HCT116 (cell line): ENCODE measurements around the gene SBNO2. TPM values are rescaled to one million over a fixed set of nuclear protein-coding genes. Genes with fewer than 3 reads are reported as not detected.
A peak's percentile ranks its signal among the peaks of the same experiment; 100 is the strongest.

Source experiments
- ATAC-seq: fragments of 200-7000 bp; cut with Tn5 transposase; 2 replicates; pipeline ENCODE4 v1.9.1; 2020; ENCODE audit warnings: mild to moderate bottlenecking, moderate library complexity
- BruUV-seq: library from RNA; stranded (reverse); fragments of 400-500 nt; replicated peaks from 2 replicates; lab custom pipeline; 2021; lab: Mats Ljungman, UMichigan
- CTCF ChIA-PET: fragments of 300-600 bp; sonication (Branson Sonifier 250); formaldehyde crosslinking; loops from one replicate; lab custom pipeline; 2021; ENCODE audit warnings: antibody characterized with exemption; lab: Charles Lee
- POLR2A ChIA-PET: fragments of 300-600, 350-600 bp; sonication (Branson Sonifier 250); formaldehyde crosslinking; loops from one replicate; lab custom pipeline; 2021; ENCODE audit warnings: antibody characterized with exemption; lab: Charles Lee
- RAD21 ChIA-PET, 2 experiments: fragments of 300-600 bp; sonication (Branson Sonifier 250); formaldehyde crosslinking; loops; one replicate each; lab custom pipeline; 2023; ENCODE audit warnings: low total read pairs in 2 of 2; ENCODE audit not compliant: uncharacterized antibody in 2 of 2, unreplicated experiment in 2 of 2, low non-redundant PET in 1 of 2; lab: Charles Lee
- DNase-seq: peaks from one replicate; pipeline ENCODE4 v3.0.0-alpha.2; 2010; ENCODE audit warnings: low read depth, low spot score
- H2AFZ ChIP-seq: fragments of 200-600 bp; shearing (Covaris generic), sonication (generic); 2 replicates; pipeline ENCODE4 v1.6.1; 2017; ENCODE audit warnings: low read depth, mixed run types, mixed read lengths, antibody characterized with exemption, low read length; ENCODE audit not compliant: poor library complexity, severe bottlenecking
- H3K27ac ChIP-seq: 2 replicates; pipeline ENCODE4 v1.5.1; 2012; ENCODE audit warnings: low read depth, low read length
- H3K27me3 ChIP-seq: fragments of 200-600 bp; sonication (generic); 2 replicates; pipeline ENCODE4 v1.6.1; 2016; ENCODE audit warnings: mixed run types, low read length, mixed read lengths; ENCODE audit not compliant: insufficient read depth
- H3K36me3 ChIP-seq, 2 experiments: fragments of 200-500 bp in 1 of 2; fragments of 200-600 bp in 1 of 2; sonication (Bioruptor generic) in 1 of 2; sonication (generic) in 1 of 2; 2 replicates each; pipeline versions ENCODE4 v1.5.1 to v1.6.1; 2014 to 2016; ENCODE audit warnings: low read length in 2 of 2, inconsistent platforms in 1 of 2, mixed read lengths in 1 of 2, mixed run types in 1 of 2; ENCODE audit not compliant: insufficient read depth in 2 of 2, control insufficient read depth in 1 of 2
- H3K4me1 ChIP-seq, 2 experiments: fragments of 200-600 bp in 1 of 2; sonication (generic) in 1 of 2; 2 replicates each; pipeline versions ENCODE4 v1.5.1 to v1.6.1; 2012 to 2017; ENCODE audit warnings: low read length in 2 of 2, inconsistent platforms in 1 of 2, mild to moderate bottlenecking in 1 of 2, mixed read lengths in 1 of 2, mixed run types in 1 of 2, moderate library complexity in 1 of 2; ENCODE audit not compliant: insufficient read depth in 2 of 2, control insufficient read depth in 1 of 2
- H3K4me2 ChIP-seq: fragments of 200-600 bp; sonication (generic); 2 replicates; pipeline ENCODE4 v1.6.1; 2017; ENCODE audit warnings: mixed run types, low read length, mixed read lengths
- H3K4me3 ChIP-seq, 2 experiments: fragments of 200-600 bp in 1 of 2; sonication (generic) in 1 of 2; replicated peaks in 1 of 2; 2 replicates each; pipeline ENCODE4 v1.5.1; 2011 to 2016; ENCODE audit warnings: low read length in 2 of 2, control low read depth in 1 of 2, low read depth in 1 of 2, mild to moderate bottlenecking in 1 of 2, mixed read lengths in 1 of 2, mixed run types in 1 of 2
- H3K79me2 ChIP-seq: fragments of 200-600 bp; sonication (generic); 2 replicates; pipeline ENCODE4 v1.6.1; 2017; ENCODE audit warnings: mild to moderate bottlenecking, mixed run types, low read length, moderate library complexity, mixed read lengths; ENCODE audit not compliant: insufficient read depth
- H3K9ac ChIP-seq: fragments of 200-600 bp; sonication (generic); 2 replicates; pipeline ENCODE4 v1.6.1; 2016; ENCODE audit warnings: low read length, mixed read lengths
- H3K9me2 ChIP-seq: fragments of 200-600 bp; sonication (generic), shearing (Covaris generic); 2 replicates; pipeline ENCODE4 v1.6.1; 2017; ENCODE audit warnings: mixed run types, mild to moderate bottlenecking, moderate library complexity; ENCODE audit not compliant: insufficient read depth
- H3K9me3 ChIP-seq, 2 experiments: fragments of 200-500 bp in 1 of 2; fragments of 200-600 bp in 1 of 2; sonication (Bioruptor generic) in 1 of 2; sonication (generic) in 1 of 2; 2 replicates each; pipeline ENCODE4 v1.6.1; 2014 to 2017; ENCODE audit warnings: low read length in 2 of 2, mixed read lengths in 2 of 2, inconsistent platforms in 1 of 2, low read depth in 1 of 2, mild to moderate bottlenecking in 1 of 2, mixed run types in 1 of 2, moderate library complexity in 1 of 2; ENCODE audit not compliant: control insufficient read depth in 1 of 2, insufficient read depth in 1 of 2
- H4K20me1 ChIP-seq: fragments of 200-600 bp; sonication (generic), shearing (Covaris generic); 2 replicates; pipeline ENCODE4 v1.6.1; 2017; ENCODE audit warnings: mixed run types, mild to moderate bottlenecking, moderate library complexity; ENCODE audit not compliant: insufficient read depth
- CBX3 ChIP-seq: IDR thresholded peaks from 2 replicates; pipeline ENCODE4 v1.6.1; 2012; ENCODE audit warnings: low read depth
- CEBPB ChIP-seq: IDR thresholded peaks from 2 replicates; pipeline ENCODE4 v1.6.1; 2012; ENCODE audit warnings: low read depth
- EGR1 ChIP-seq: IDR thresholded peaks from 2 replicates; pipeline ENCODE4 v1.6.1; 2012; ENCODE audit warnings: low read depth
- EZH2 ChIP-seq: fragments of 200-600 bp; sonication (generic); IDR thresholded peaks from 2 replicates; pipeline ENCODE4 v1.6.1; 2017; ENCODE audit warnings: antibody characterized with exemption, mixed run types
- EZH2phosphoT487 ChIP-seq: fragments of 200-600 bp; IDR thresholded peaks from 2 replicates; pipeline ENCODE4 v1.6.1; 2018; ENCODE audit warnings: antibody characterized with exemption, borderline replicate concordance
- FOSL1 ChIP-seq: IDR thresholded peaks from 2 replicates; pipeline ENCODE4 v1.6.1; 2012; ENCODE audit warnings: low read depth
- JUND ChIP-seq: IDR thresholded peaks from 2 replicates; pipeline ENCODE4 v1.6.1; 2012
- POLR2A ChIP-seq: IDR thresholded peaks from 2 replicates; pipeline ENCODE4 v1.7.0; 2011; ENCODE audit warnings: borderline replicate concordance; ENCODE audit not compliant: insufficient read depth, insufficient read length; ENCODE audit errors: extremely low read depth
- POLR2AphosphoS5 ChIP-seq: IDR thresholded peaks from 2 replicates; pipeline ENCODE4 v1.6.1; 2011; ENCODE audit warnings: mild to moderate bottlenecking, low read depth, low read length, moderate library complexity
- RAD21 ChIP-seq: IDR thresholded peaks from 2 replicates; pipeline ENCODE4 v1.6.1; 2012; ENCODE audit warnings: low read depth, mild to moderate bottlenecking
- REST ChIP-seq: IDR thresholded peaks from 2 replicates; pipeline ENCODE4 v1.6.1; 2012; ENCODE audit warnings: low read depth
- SIN3A ChIP-seq: IDR thresholded peaks from 2 replicates; pipeline ENCODE4 v1.6.1; 2012; ENCODE audit warnings: low read depth
- SP1 ChIP-seq: IDR thresholded peaks from 2 replicates; pipeline ENCODE4 v1.6.1; 2012; ENCODE audit warnings: low read depth
- SRF ChIP-seq: IDR thresholded peaks from 2 replicates; pipeline ENCODE4 v1.6.1; 2012; ENCODE audit warnings: low read depth
- ZFX ChIP-seq: fragments of 450-650 bp; IDR thresholded peaks from 2 replicates; pipeline ENCODE4 v1.6.1; 2017
- ZNF274 ChIP-seq: fragments of 200-500 bp; sonication (Bioruptor generic); IDR thresholded peaks from 2 replicates; pipeline ENCODE4 v1.6.1; 2014; ENCODE audit warnings: mild to moderate bottlenecking, low read depth, low read length, inconsistent platforms
- intact Hi-C: fragments of 100-400 bp; cut with micrococcal nuclease; formaldehyde crosslinking; loops from 2 replicates; pipeline ENCODE4 v1.10.0; 2022
- total RNA-seq: library from RNA; stranded (reverse); gene quantifications from one replicate; pipeline ENCODE4 v1.2.1, GENCODE V29; 2021; ENCODE audit not compliant: unreplicated experiment
- TF ChIP-seq, protein P1 (sequence below): IDR thresholded peaks from 2 replicates; pipeline ENCODE4 v1.6.1; 2011; ENCODE audit warnings: mild to moderate bottlenecking, low read length, moderate library complexity; ENCODE audit not compliant: insufficient replicate concordance; ENCODE audit errors: extremely low read depth

The SBNO2 gene
- total RNA-seq, 1 experiment from 2014 or later: 66.4 TPM

DNA sequence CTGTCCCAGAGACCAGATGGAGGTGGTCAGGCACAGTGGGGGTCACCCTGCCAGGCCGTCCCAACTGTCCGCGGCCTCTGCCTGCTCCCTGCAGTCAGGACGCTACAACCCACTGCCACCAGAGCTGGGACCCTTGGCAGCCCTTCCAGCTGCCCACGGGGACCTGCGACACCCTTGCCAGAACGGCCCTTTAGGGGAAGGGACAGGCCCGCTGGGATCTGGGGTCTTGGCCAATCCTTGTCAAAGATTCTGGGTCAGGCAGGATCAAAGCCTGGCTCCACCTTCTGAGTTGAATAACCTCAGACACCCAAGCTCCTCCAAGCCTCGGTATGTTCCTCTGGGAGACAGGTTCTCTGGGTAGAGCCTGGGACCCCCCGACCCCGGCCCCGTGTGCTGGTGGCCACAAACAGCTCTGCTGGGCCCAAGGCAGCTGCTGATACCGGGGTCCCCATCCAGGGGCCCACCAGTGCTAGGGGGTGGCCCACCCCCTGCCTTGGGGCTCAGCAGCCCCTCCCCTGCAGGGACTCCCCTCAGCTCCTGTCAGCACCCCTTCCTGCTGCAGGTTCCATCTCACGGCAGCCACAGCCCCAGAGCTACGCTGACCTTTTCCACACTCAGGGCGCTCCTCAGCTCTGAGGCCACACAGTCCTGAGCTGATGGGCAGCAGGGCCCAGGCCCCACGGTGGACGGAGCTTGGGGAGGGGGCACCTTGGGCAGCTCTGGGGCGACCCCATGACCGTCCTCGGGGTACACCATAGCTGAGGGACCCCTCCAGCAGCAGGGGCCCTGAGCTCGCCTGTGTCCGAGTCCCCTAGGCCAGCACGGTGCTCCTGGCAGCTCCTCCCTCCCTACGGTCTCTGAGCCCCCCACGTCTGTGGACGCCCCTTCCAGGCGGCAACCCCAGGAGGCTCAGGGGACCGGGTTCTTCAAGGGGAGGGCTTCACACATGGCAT lies 18.4 kb downstream of the SBNO2 start:
- peaks cover 0 to 6% of the 10 kb centered on the region in 2 experiments; a peak in 1 of 4 replicates for H3K4me1 ChIP-seq
- peaks cover 57% of the 10 kb centered on the region for H3K79me2 ChIP-seq
- ChIA-PET RAD21 (interaction anchor here in 1 of 2 experiments (0.7 kb wide), 1 partner anchor 111 kb away, joined by 3 read pairs; no protein-coding TSS in a partner anchor), CTCF (interaction anchor here (1.2 kb wide), 1 partner anchor 43 kb away, joined by 3 read pairs; no protein-coding TSS in a partner anchor), POLR2A (no interaction called here)
- H4K20me1 ChIP-seq: no peaks in the 10 kb centered on the region
- H2AFZ ChIP-seq: no peak overlapping the region
- H3K27me3 ChIP-seq: no peaks in the 10 kb centered on the region
- intact Hi-C loops: no loop called here
- ATAC-seq (no peak), DNase-seq (no peak)
- H3K9ac ChIP-seq: no peak overlapping the region
- TF ChIP-seq REST: no peak
- TF ChIP-seq POLR2A: no peak
- TF ChIP-seq CBX3: no peak
- no peak for TF ChIP-seq EZH2phosphoT487
- TF ChIP-seq SIN3A: no peak
- TF ChIP-seq POLR2AphosphoS5: no peak
- TF ChIP-seq JUND: no peak
- TF ChIP-seq ZFX: no peak
- no peak for TF ChIP-seq EZH2
- TF ChIP-seq CEBPB: no peak
- TF ChIP-seq SP1: no peak
- TF ChIP-seq FOSL1: no peak
- TF ChIP-seq SRF: no peak
- no peak for TF ChIP-seq ZNF274
- TF ChIP-seq, protein P1, sequence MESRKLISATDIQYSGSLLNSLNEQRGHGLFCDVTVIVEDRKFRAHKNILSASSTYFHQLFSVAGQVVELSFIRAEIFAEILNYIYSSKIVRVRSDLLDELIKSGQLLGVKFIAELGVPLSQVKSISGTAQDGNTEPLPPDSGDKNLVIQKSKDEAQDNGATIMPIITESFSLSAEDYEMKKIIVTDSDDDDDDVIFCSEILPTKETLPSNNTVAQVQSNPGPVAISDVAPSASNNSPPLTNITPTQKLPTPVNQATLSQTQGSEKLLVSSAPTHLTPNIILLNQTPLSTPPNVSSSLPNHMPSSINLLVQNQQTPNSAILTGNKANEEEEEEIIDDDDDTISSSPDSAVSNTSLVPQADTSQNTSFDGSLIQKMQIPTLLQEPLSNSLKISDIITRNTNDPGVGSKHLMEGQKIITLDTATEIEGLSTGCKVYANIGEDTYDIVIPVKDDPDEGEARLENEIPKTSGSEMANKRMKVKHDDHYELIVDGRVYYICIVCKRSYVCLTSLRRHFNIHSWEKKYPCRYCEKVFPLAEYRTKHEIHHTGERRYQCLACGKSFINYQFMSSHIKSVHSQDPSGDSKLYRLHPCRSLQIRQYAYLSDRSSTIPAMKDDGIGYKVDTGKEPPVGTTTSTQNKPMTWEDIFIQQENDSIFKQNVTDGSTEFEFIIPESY: no peak
- no peak for TF ChIP-seq RAD21
- TF ChIP-seq EGR1: no peak
- no peak overlapping the region for H3K4me2 ChIP-seq
- H3K9me3 ChIP-seq: no peaks in the 10 kb centered on the region
- peak overlapping the region; percentile 18; the same call in 1 of the 2 replicates for H3K27ac ChIP-seq
- no peaks in the 10 kb centered on the region for H3K9me2 ChIP-seq
- no TSS peak for BruUV-seq
- peaks cover 0 to 21% of the 10 kb centered on the region in 2 experiments; a peak in 3 of 4 replicates for H3K36me3 ChIP-seq
- no peak overlapping the region for H3K4me3 ChIP-seq
